SK-N-SH (cell line): ENCODE measurements around the gene SMIM24. TPM values are rescaled to one million over a fixed set of nuclear protein-coding genes. Genes with fewer than 3 reads are reported as not detected.

Experiments
- CHD2 ChIP-seq: fragments of 150-350 bp; IDR thresholded peaks from 2 replicates; pipeline ENCODE4 v1.6.1; 2018; ENCODE audit warnings: low read length; ENCODE audit not compliant: partially characterized antibody
- ELF1 ChIP-seq: IDR thresholded peaks from 2 replicates; pipeline ENCODE4 v1.4.0; 2012
- EP300 ChIP-seq, 2 experiments: IDR thresholded peaks; 2 replicates each; pipeline versions ENCODE4 v1.4.0 to v1.6.1; 2012; ENCODE audit warnings: borderline replicate concordance in 1 of 2, low read depth in 1 of 2, low read length in 1 of 2
- FOSL2 ChIP-seq: IDR thresholded peaks from 2 replicates; pipeline ENCODE4 v1.4.0; 2012; ENCODE audit warnings: low read depth, mild to moderate bottlenecking, moderate library complexity, borderline replicate concordance
- GATA2 ChIP-seq: sonication (generic); formaldehyde crosslinking; IDR thresholded peaks from 2 replicates; pipeline ENCODE4 v1.5.0; 2020; ENCODE audit warnings: mild to moderate bottlenecking, missing genetic modification reagents
- JUND ChIP-seq: IDR thresholded peaks from 2 replicates; pipeline ENCODE4 v1.4.0; 2012
- MXI1 ChIP-seq: IDR thresholded peaks from 2 replicates; pipeline ENCODE4 v1.6.1; 2012; ENCODE audit warnings: mild to moderate bottlenecking, low read depth, low read length, improper control_type of control experiment
- NFIC ChIP-seq: IDR thresholded peaks from 2 replicates; pipeline ENCODE4 v1.4.0; 2012; ENCODE audit warnings: borderline replicate concordance
- NRF1 ChIP-seq: IDR thresholded peaks from 2 replicates; pipeline ENCODE4 v1.6.1; 2012; ENCODE audit warnings: low read depth, mild to moderate bottlenecking, low read length
- RFX5 ChIP-seq: IDR thresholded peaks from 2 replicates; pipeline ENCODE4 v1.6.1; 2012; ENCODE audit warnings: mild to moderate bottlenecking, improper control_type of control experiment, low read length
- SIN3A ChIP-seq: IDR thresholded peaks from 2 replicates; pipeline ENCODE4 v1.6.1; 2012; ENCODE audit warnings: low read depth, mild to moderate bottlenecking, low read length, moderate library complexity, borderline replicate concordance
- TCF12 ChIP-seq: IDR thresholded peaks from 2 replicates; pipeline ENCODE4 v1.4.0; 2012
- polyA plus RNA-seq, 3 experiments: library from polyadenylated mRNA; depleted of rRNA; stranded (reverse); fragments of >200 nt; gene quantifications; 2 replicates each; pipeline ENCODE4 v1.2.3, GENCODE V29; 2012
- TF ChIP-seq, protein P1 (sequence below): IDR thresholded peaks from 2 replicates; pipeline ENCODE4 v1.4.0; 2012; ENCODE audit warnings: low read depth, borderline replicate concordance
- TF ChIP-seq, protein P2 (sequence below): IDR thresholded peaks from 2 replicates; pipeline ENCODE4 v1.4.0; 2012; ENCODE audit warnings: low read depth, borderline replicate concordance
- TF ChIP-seq, protein P3 (sequence below): fragments of 150-350 bp; IDR thresholded peaks from 2 replicates; pipeline ENCODE4 v1.6.1; 2016; ENCODE audit warnings: mild to moderate bottlenecking, low read depth, low read length

SMIM24 gene
- polyA plus RNA-seq, 1 of the 3 experiments (the other 2 are of a cell fraction): 0.12 TPM

DNA sequence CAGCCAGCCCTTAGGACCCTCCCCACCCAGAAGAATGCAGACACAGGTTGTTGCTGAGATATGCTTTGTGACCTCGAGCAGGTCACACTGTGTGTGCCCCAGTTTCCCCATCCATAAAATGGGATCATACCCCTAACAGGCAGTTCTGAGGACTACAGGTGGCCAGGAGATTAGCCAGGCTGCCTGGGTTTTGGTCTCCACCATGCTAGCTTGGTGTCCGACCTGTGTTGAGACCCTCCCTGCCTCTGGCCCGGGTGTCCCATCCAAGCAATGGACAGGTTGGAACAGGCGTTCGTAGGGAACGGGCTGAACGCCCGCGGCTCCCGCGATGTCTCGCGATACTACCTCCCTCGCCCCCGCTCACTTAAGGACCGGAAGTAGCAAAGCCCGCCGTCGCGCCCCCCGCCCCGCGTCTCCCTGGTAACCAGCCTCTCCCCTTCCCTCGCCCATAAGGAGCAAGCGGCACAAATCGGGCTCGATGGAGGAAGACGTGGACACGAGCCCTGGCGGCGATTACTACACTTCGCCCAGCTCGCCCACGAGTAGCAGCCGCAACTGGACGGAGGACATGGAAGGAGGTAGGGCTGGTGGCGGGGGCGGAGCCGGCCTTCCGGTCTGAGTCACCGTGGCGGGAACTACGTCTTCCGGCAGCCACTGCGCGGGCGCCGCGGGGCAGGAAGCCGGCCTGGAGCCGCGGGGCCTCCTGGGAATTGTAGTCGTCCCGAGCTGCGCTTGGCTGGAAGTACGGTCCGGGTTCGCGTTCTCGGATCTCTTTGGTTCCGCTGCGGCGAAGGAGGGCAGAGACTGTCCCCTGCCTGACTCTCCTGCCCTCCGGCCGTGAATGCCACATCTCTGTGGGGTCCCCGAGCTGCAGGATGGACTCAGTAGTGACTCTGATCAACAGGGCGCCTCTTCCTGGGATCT, 45.4 kb downstream of the SMIM24 start (continued):
- TF ChIP-seq, protein P1, sequence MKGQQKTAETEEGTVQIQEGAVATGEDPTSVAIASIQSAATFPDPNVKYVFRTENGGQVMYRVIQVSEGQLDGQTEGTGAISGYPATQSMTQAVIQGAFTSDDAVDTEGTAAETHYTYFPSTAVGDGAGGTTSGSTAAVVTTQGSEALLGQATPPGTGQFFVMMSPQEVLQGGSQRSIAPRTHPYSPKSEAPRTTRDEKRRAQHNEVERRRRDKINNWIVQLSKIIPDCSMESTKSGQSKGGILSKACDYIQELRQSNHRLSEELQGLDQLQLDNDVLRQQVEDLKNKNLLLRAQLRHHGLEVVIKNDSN: no peak; the same call in 1 of the 2 replicates
- peak; percentile 89 for TF ChIP-seq ELF1
- peak; percentile 7; the same call in 1 of the 2 replicates for TF ChIP-seq SIN3A
- peak; percentile 90 for TF ChIP-seq FOSL2
- TF ChIP-seq RFX5: no peak
- TF ChIP-seq CHD2: peak; percentile 98
- TF ChIP-seq TCF12: no peak; the same call in 1 of the 2 replicates
- no peak for TF ChIP-seq NFIC
- peak; percentile 85 for TF ChIP-seq MXI1
- TF ChIP-seq JUND: peak; percentile 73; the same call in 1 of the 2 replicates
- TF ChIP-seq GATA2 (CRISPR knock-in tag): no peak
- TF ChIP-seq EP300 (IDR thresholded peaks at IDR 0.05; ENCODE audit: borderline replicate concordance in 1 of 2, low read depth in 1 of 2, low read length in 1 of 2): no peak; a peak in 1 of 4 replicates
- TF ChIP-seq, protein P2, sequence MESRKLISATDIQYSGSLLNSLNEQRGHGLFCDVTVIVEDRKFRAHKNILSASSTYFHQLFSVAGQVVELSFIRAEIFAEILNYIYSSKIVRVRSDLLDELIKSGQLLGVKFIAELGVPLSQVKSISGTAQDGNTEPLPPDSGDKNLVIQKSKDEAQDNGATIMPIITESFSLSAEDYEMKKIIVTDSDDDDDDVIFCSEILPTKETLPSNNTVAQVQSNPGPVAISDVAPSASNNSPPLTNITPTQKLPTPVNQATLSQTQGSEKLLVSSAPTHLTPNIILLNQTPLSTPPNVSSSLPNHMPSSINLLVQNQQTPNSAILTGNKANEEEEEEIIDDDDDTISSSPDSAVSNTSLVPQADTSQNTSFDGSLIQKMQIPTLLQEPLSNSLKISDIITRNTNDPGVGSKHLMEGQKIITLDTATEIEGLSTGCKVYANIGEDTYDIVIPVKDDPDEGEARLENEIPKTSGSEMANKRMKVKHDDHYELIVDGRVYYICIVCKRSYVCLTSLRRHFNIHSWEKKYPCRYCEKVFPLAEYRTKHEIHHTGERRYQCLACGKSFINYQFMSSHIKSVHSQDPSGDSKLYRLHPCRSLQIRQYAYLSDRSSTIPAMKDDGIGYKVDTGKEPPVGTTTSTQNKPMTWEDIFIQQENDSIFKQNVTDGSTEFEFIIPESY: peak; percentile 94
- TF ChIP-seq NRF1: peak; percentile 56; the same call in 1 of the 2 replicates
- TF ChIP-seq, protein P3, sequence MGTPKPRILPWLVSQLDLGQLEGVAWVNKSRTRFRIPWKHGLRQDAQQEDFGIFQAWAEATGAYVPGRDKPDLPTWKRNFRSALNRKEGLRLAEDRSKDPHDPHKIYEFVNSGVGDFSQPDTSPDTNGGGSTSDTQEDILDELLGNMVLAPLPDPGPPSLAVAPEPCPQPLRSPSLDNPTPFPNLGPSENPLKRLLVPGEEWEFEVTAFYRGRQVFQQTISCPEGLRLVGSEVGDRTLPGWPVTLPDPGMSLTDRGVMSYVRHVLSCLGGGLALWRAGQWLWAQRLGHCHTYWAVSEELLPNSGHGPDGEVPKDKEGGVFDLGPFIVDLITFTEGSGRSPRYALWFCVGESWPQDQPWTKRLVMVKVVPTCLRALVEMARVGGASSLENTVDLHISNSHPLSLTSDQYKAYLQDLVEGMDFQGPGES: no peak
- TF ChIP-seq, all 33 proteins: peak for 12
